ENCODE measurements around the gene PCCA.

DNA sequence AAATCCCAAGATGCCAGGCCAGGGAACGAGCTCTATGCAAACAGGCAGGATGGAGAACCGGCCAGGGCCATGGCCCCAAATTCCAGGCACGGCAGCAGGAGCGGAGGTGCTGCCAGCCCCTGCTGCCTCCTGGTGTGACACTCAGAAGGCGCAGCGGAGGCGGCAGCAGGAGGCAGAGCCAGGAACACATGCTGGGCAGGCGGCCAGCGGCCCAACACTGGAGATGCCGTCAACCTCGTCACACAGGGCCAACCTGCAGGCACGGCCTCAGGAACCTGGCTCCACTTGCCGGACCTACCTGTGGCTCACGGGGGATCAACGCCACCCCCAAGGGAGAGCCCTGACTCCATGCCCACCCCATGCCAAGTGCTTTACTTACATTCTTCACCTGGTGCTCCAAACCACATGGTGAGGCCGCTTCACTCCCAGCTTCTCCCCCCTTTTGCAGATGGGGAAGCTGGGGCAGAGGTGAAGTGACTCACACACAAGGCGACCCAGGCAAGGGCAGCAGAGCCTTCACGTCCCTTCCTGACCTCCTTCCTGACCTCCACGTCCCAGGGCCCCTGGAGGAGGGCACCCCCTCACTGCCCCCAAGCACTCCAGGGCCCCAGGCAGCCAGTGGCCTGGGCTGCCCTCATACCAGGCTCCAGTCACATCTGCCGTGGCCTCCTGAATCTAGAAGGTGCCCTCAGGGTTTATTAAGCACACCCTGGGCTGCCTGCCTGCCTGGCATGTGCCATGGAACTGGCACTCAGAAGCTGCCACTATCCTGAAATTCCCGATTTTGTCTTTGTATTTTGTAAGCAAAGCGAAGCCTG lies 456.2 kb downstream of the PCCA start:
- TF ChIP-seq, protein P1, sequence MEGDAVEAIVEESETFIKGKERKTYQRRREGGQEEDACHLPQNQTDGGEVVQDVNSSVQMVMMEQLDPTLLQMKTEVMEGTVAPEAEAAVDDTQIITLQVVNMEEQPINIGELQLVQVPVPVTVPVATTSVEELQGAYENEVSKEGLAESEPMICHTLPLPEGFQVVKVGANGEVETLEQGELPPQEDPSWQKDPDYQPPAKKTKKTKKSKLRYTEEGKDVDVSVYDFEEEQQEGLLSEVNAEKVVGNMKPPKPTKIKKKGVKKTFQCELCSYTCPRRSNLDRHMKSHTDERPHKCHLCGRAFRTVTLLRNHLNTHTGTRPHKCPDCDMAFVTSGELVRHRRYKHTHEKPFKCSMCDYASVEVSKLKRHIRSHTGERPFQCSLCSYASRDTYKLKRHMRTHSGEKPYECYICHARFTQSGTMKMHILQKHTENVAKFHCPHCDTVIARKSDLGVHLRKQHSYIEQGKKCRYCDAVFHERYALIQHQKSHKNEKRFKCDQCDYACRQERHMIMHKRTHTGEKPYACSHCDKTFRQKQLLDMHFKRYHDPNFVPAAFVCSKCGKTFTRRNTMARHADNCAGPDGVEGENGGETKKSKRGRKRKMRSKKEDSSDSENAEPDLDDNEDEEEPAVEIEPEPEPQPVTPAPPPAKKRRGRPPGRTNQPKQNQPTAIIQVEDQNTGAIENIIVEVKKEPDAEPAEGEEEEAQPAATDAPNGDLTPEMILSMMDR (IDR thresholded peaks at IDR 0.05), result no peak
- no peak for TF ChIP-seq POLR2AphosphoS5 (IDR thresholded peaks at IDR 0.05)

Data from suprapubic skin (tissue), 3 donors.